Measurements from ENCODE around the gene FBXO47. TPM values are rescaled to one million over a fixed set of nuclear protein-coding genes. Genes with fewer than 3 reads are reported as not detected.

The FBXO47 gene
- total RNA-seq, 1 donor from 2014 or later: not detected

- Mint-ChIP-seq H3K4me1 (ENCODE audit: low read depth) (peaks cover 36% of the 10 kb centered on the region), H3K9me3 (ENCODE audit: low read depth) (no peaks in the 10 kb centered on the region), H3K27ac (ENCODE audit: unreplicated experiment) (peak overlapping the region; percentile 34), H3K36me3 (ENCODE audit: low read depth) (peaks cover 2% of the 10 kb centered on the region), H3K4me3 (ENCODE audit: unreplicated experiment) (no peak overlapping the region), H3K27me3 (ENCODE audit: low read depth) (no peaks in the 10 kb centered on the region)
- DNase-seq (ENCODE audit: low spot score): no peak
- TF ChIP-seq CTCF (IDR thresholded peaks at IDR 0.05): no peak
Measured at GRCh38 chr17:38926293-38927070, 40.7 kb downstream of the FBXO47 start.

- Mint-ChIP-seq H3K4me1 (ENCODE audit: low read depth) (peaks cover 46% of the 10 kb centered on the region), H3K4me3 (ENCODE audit: unreplicated experiment) (no peak within 1 kb of the TSS), H3K36me3 (ENCODE audit: low read depth) (peaks cover 8% of the 10 kb centered on the region), H3K27me3 (ENCODE audit: low read depth) (no peaks in the 10 kb centered on the region), H3K9me3 (ENCODE audit: low read depth) (no peaks in the 10 kb centered on the region), H3K27ac (ENCODE audit: unreplicated experiment) (peak within 1 kb of the TSS; percentile 45)
- TF ChIP-seq CTCF (IDR thresholded peaks at IDR 0.05): no peak
- no peak for DNase-seq (ENCODE audit: low spot score)
Measured at GRCh38 chr17:38925263-38925995, 41.8 kb downstream of the FBXO47 start, which contains the start of gene LASP1NB. Gene LASP1NB, plus strand, starts transcription at chr17:38925614.

GRCh38 chr17:38922538-38923297 lies 44.5 kb downstream of the FBXO47 start:
- no peaks in the 10 kb centered on the region for H3K27me3 Mint-ChIP-seq (ENCODE audit: low read depth)
- H3K36me3 Mint-ChIP-seq (ENCODE audit: low read depth): peaks cover 30% of the 10 kb centered on the region
- no peak overlapping the region for H3K4me3 Mint-ChIP-seq (ENCODE audit: unreplicated experiment)
- H3K9me3 Mint-ChIP-seq (ENCODE audit: low read depth): no peaks in the 10 kb centered on the region
- peak; percentile 53 for DNase-seq (ENCODE audit: low spot score)
- H3K4me1 Mint-ChIP-seq (ENCODE audit: low read depth): peaks cover 68% of the 10 kb centered on the region
- TF ChIP-seq CTCF (IDR thresholded peaks at IDR 0.05): no peak
- peak overlapping the region; percentile 92 for H3K27ac Mint-ChIP-seq (ENCODE audit: unreplicated experiment)

GRCh38 chr17:38921756-38922411 lies 45.3 kb downstream of the FBXO47 start:
- Mint-ChIP-seq H3K9me3 (ENCODE audit: low read depth) (no peaks in the 10 kb centered on the region), H3K4me1 (ENCODE audit: low read depth) (peaks cover 74% of the 10 kb centered on the region), H3K27me3 (ENCODE audit: low read depth) (no peaks in the 10 kb centered on the region), H3K36me3 (ENCODE audit: low read depth) (peaks cover 34% of the 10 kb centered on the region), H3K27ac (ENCODE audit: unreplicated experiment) (peak overlapping the region; percentile 92), H3K4me3 (ENCODE audit: unreplicated experiment) (no peak overlapping the region)
- TF ChIP-seq CTCF (IDR thresholded peaks at IDR 0.05): no peak
- DNase-seq (ENCODE audit: low spot score): peak; percentile 42
